HG03159 (cell line): ENCODE results near the gene RAD51B.
"Not testable (repeated sequence)": the region's sequence is repeated elsewhere in the genome, so short reads cannot be mapped to it uniquely, and the experiment has no call there.

Source experiments
- ATAC-seq: cut with Tn5 transposase; IDR thresholded peaks from one replicate; pipeline ENCODE4 v1.9.1; 2021; ENCODE audit warnings: mild to moderate bottlenecking, moderate library complexity; ENCODE audit not compliant: unreplicated experiment

RAD51B gene

DNA sequence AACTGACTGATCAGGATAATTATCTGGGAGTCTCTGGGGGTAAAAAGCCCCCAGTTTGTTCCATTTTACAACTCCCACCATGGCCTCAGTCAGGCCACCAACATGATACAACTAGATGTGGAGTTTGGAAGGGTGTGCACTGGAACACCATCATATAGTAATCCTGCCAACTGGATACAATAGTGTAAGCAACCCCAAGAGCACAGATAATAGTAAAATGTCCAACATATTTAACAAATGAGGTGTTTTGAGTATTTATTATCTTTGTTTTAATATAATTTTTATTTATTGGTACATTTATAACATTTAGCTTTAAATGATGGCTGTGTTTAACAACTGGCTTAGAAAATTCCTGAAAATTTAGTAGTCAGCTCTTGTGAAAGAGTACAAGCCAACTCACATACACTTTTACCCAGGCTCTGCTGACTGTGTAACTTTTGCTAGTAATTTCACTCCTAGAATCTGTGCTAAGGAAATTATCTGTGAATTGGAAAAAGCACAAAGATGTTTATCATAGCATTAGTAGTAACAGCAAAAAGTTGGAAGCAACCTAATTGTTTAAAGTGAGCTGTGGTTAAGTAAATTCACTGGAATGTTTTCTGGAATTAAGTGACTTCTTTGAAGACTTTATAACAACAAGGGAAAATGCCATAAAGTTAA is 196.8 kb downstream of the RAD51B start:
- no peak for ATAC-seq

DNA sequence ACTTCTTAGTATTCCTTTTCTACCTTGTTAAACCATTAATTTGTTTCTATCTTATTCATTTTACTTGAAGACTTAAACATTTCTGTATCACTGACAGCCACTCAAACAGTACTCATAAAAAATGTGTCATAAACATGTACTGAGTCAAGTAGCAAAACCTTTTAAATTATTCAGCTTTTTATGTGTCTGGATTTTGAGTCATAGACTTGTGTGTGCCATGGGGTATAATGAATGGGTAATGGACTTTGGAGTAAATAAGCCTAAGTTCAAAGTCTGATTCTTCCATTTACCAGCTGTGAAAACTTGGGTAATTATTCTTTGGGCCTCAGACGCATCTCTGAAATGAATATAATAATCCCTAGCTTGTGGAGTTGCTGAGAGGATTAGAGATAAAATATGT is 199.0 kb downstream of the RAD51B start:
- no peak for ATAC-seq

DNA sequence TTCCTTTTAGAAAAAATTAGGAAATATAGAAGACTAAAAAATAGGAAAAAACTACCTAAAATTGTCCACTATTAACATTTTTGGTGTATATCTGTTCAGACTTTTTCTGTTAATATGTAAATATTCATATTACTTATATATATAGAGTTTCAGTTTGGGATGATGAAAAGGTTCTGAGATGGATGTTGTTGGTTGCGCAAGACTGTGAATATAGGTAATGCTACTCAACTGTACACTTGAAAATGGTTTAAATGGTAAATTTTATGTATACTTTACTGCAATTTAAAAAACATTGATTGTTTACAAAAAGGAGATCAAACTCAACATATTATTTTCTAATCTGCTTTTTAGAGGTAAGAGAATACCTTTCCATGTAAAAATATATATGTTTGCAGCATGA is 200.9 kb downstream of the RAD51B start:
- no peak for ATAC-seq

DNA sequence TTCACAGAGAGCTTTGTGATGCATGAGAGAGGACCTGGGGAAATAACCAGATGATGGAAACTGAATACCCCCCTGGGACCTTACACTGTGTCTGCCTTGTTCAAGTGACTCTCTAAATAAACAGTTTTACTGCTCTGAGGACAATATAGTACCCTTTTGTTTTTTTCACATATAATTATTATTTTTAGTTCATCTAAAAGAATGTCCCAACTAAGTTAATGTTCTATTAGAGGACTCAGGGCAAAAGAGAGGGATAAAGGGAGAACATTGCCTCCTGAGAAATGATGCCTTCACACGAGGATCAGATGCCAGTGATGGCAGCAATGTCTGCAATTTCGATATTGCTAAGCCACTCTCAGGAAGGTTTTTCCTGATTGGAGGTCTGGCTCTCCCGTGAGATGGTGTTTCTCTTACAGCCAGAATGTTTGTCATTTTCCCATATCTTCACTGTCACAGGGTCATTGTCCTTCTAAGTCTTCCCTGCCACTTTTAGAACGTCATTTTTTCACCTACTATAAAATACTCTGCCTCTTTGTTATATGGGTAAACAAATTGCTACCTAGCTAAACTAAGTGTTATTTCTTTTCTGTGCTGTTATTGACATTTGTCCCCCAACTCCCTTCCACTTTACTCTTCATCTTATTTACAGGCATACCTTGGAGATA is 201.6 kb downstream of the RAD51B start:
- ATAC-seq = no peak

DNA sequence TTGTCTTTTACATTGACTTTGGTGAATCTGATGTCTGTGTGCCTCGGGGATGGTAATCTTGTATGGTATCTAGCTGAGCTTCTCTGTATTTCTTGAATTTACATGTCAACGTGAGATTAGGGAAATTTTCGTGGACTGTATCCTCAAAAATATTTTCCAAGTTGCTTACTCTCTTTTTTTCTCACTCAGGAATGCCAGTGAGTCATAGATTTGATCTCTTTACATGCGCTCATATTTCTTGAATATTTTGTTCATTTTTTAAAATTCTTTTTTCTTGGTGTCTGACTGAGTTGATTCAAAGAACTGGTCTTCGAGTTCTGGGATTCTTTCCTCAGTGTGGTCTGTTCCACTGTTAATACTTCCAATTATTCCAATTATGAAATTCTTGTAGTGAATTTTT is 207.7 kb downstream of the RAD51B start:
- ATAC-seq = no peak

DNA sequence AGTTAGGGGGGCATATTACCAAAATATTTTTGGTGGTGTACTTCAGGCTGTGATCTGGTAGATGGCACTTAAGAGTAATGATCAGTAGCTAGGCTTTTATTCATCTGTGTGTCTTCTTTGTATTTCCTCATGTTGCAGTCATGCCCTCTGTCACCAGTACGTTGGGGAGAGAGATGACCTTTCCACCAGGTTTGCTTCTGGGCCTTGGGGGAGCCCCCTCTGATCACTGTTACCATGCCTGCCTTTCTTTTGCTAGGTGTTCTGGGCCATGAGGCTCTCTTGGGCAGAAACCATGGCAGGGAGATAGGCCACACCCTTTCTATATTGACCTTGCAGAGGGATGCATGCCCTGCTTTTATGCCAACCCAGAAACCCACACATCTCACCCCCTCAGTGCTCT is 208.5 kb downstream of the RAD51B start:
- ATAC-seq = no peak

DNA sequence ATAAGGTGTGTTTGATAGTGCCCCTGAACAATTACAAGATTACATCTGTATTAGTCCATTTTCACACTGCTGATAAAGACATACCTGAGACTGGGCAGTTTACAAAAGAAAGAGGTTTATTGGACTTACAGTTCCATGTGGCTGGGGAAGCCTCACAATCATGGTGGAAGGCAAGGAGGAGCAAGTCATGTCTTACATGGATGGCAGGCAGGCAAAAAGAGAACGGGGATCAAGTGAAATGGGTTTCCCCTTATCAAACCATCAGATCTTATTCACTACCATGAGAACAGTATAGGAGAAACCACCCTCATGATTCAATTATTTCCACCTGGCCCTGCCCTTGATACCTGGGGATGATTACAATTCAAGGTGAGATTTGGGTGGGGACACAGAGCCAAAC is 211.4 kb downstream of the RAD51B start:
- ATAC-seq = not testable (repeated sequence)

DNA sequence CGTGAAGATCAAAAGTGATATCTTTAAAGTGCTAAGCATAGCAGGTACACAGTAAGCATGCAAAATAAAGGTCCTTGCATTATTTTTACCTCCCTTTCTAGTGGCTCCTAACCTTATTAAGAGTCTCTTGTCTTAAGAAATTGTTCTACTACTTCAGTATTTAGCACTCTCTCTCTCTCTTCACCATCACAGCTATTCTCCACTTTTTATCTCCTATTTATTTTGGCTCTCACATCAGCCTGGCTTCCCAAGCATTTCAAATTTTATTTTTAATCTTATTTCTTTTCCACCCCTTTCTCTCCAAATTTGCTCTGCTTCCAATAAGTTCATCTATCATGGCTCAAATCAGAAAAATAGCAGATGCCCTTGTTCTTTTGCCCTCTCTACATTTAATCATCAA is 212.6 kb downstream of the RAD51B start:
- ATAC-seq = no peak

DNA sequence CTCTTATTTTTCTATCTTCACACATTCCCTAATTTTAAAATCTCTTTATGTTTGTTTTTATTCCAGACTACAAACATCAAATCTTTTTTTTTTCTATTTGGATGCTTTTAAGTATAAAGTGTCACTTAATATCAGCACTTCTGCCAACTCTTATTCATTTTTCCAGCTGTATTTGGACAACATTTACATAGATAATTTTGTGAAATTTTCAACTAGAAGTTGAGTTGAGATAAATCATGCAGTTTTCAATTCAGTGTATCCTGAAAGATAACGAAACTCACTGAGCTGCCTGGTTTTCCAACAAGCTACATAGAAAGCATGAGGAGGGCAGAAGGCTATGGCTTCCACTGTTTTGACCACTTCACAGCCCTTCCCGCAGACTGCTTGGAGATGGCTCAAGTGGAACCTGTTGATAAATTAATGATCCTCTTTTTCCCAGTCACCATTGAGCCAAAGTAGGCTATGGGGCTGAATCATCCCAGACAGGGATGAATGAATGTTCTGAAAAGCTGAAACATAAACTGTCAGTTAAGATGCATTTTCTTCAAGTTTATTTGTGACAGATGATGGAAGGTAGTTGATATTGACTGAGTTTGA is 213.9 kb downstream of the RAD51B start:
- ATAC-seq = no peak

DNA sequence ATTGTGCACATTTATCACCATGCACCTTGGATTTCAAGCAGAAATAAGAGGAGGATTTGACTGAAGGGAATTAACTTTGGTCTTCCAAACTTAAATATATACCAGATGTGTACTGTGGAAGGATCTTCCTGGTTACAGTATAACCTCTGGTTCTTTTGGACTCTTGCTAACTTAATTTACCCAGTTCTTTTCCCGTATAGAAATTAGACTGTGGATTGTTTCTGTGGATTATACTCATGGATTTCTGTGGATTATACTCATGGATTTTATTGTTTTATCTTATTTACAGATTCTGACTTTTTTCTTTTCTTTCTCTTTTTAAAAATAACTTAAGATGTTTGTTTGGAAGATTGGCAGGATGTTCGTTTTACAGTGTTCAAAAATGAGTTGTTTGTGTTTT is 215.3 kb downstream of the RAD51B start:
- ATAC-seq = no peak

DNA sequence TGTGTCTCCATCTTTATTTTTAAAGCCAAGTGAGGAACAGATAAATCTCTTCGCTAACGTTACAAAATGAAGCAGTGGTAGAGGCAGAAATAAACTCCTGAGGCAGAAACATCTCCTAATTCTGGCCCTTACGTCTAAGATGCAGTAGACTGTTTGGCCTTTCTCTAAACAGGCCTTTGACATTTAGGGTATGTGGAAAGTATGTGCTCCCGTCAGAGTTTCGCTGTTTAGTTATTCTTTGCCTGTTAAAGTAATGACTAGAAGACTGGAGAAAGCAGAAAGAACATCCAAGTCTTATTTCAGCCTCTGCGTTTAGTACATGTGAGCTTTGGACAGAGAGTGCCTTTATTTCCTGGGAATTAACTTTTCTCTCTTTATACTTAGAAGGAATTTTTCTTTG is 216.6 kb downstream of the RAD51B start:
- no peak for ATAC-seq

DNA sequence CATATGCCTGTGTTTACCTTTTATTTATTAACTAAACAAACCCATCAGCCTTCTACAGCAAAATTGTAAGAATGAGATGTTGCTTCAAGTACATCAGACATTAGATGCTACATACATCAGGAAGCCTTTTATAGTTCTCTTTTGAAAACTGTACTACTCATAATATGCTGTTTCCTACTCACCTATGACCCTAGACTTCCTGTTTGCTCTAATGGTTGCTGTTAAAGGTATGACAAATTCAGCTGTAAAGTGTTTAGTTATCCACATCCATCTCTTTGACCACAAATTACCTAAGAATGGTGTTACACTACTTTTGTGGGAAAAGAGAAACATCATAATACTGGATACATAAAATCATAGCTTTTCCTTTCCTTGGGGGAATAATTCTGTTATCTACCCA is 220.0 kb downstream of the RAD51B start:
- no peak for ATAC-seq

DNA sequence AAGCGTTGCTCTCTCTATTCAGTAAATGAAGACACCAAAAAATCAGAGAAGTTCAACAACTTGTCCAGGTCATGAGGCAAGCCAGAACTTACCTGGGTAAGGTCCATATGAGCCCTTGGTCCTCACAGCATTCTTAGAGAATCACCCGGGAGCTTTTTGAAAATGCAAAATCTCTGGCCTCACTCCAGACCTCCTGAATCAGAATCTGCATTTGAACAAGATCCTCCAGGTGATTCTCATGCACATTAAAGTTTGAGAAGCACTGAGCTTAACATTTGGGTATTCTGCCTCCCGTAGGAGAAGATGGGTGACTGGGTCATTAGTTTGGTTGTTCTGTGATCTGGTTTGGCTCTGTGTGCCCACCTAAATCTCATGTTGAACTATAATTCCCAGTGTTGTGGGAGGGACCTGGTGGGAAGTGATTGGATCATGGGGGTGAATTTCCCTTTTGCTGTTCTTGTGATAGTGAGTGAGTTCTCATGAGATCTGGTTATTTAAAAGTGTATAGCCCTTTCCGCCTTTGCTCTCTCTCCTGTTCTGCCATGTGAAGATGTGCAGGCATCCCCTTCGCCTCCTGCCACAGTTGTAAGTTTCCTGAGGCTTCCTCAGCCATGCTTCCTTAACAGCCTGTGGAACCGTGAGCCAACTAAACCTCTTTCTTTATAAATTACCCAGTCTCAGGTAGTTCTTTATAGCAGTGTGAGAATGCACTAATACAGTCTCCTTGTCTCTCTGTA is 221.2 kb downstream of the RAD51B start:
- ATAC-seq = no peak

DNA sequence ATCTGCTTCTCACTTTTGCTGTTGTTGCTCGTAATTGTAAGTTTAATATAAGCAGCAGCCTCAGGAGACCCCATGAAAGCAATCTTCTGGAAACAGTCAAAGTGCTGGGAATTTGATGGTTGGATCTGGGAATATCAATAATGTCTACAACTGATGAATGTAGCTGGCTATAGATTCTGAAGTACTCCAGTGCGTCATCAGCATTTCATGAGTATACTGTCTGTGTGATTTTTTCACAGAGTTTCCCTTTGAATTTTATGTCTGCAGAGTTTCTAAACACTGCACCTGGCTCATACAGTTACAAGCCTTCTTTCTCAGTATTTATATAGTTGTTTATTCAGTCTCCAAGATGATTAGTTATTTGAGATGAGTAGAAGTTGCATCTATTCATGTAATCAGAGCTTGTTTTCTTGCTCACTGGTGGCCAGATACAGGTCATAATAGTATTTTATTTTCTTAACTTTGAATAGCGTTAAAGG is 222.3 kb downstream of the RAD51B start:
- ATAC-seq = no peak

DNA sequence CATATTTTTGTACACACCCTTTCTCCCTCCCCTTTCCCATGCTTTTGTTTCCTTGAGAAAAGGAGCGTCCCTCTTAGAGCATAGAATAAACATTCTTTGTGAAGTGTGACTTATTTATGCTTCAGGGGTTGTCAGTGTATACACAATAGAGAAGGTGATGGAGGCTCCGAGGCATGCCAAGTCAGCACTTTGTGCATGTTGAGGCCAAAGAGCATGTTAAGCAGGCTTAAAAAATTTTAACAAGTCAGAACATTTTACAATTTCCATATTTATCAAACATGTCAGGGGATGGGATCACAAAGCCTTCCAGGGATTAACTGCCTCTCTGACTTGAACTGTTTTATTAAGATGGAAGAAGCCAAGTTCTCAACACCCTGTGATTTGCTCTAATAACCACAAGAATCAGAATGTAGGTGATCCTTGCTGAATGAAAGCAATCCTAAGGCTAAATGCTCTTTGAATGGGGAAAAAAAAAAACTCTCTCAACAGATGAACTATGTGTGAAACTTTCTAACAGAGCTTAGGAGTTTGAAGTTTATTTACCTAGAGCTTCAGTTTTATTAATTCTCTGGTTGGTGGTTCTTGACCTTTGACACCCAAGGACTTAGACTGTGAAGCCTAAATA is 223.1 kb downstream of the RAD51B start:
- ATAC-seq = no peak

DNA sequence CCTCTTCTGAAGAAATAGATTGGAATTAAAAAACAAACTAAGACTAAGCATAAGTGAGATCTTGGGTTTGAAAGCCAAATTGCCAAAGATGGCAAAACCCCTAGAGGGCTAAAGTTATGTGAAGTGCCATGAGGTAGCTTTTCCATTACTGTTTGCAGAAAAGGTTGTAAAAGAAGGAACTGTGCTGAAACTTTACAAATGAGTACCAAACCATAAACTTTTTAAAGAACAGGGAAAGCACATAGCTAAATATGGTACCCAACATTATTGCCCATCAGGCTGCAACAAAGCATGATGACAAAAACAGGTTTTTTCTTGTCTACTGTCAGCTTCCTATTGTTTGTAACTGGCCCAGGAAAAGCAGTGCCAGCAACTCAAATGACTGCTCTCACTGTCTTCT is 224.2 kb downstream of the RAD51B start:
- no peak for ATAC-seq

DNA sequence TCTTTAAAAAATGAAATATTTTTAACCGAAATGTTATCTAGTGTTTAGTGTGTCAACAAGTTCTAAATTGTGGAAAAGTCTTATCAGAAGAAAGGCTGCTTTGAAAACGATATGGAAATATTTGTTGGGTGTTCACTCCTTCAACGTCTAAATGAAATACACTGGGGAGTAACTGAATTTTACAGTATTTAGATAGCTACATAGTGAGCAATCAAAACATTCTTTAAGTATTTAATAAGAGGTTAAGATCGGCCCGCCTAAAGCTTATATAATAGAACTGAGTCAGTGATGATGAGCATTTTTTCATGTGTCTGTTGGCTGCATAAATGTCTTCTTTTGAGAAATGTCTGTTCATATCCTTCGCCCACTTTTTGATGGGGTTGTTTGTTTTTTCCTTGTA is 228.3 kb downstream of the RAD51B start:
- no peak for ATAC-seq

DNA sequence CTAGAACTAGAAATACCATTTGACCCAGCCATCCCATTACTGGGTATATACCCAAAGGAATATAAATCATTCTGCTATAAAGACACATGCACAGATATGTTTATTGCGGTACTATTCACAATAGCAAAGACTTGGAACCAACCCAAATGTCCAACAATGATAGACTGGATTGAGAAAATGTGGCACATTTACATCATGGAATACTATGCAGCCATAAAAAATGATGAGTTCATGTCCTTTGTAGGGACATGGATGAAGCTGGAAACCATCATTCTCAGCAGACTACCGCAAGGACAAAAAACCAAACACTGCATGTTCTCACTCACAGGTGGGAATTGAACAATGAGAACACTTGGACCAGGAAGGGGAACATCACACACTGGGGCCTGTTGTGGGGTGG is 229.2 kb downstream of the RAD51B start:
- ATAC-seq = not testable (repeated sequence)

DNA sequence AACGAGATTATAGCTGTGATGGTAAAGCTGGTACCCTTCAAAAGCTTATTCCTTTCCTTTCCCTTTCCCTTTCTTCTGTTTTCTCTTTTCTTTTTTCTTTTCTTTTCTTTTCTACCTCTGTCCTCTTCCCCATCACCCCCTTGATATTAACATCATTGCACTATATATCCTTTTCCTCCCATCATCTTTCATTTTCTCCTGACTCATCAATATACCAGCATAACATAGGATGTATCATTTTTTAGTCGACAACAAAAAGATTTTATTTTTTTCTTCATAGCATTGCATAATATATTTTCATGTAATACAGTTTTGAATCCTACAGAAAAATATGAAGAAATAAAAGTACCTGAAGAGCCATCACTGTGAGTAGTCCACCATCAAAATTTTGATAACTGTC is 230.6 kb downstream of the RAD51B start:
- ATAC-seq = no peak

DNA sequence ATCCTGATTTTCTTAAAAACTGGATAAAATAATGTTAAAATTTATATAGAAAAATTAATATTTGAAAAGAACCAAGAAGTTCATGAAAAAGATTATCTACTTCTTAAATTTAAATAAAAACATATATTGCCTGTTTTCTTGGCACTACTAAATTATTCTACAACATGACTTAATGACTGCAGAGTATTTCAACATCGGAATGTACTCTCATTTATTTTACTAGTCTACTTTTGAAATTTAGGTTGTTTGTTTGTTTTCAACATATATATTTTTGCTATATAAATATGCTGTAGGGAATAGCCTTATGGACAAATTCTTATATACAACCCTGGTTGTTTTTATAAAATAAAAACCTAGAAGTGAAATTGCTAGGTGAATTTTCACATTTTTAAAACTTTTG is 231.6 kb downstream of the RAD51B start:
- no peak for ATAC-seq

DNA sequence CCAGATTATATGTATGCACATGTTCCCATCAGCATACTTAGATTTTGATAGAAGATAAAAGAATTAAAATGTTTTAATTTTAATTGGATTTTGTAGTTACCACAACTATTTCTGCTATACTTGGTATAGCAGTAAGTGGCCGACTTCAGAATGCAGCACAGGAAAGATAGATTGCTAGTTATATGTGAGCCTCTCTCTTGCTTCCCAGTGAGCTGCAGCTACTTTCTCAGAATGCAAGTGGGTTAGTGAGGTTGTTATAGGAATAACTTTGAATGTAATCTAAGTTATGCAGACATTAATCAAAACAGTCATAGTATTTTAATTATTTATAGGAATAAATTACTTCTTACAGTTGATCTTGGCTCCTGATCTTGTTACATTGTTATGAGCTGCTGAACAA is 240.6 kb downstream of the RAD51B start:
- ATAC-seq = no peak
